GM23248 (cell line): ENCODE measurements around the gene USP22. TPM values are rescaled to one million over a fixed set of nuclear protein-coding genes. Genes with fewer than 3 reads are reported as not detected.

ENCODE experiments used
- DNase-seq: peaks from one replicate; pipeline ENCODE4 v3.0.0-alpha.2; 2015
- H2AFZ ChIP-seq: fragments of 200-600 bp; sonication (generic); 2 replicates; pipeline ENCODE4 v1.6.1; 2016; ENCODE audit warnings: antibody characterized with exemption
- H3F3A ChIP-seq: fragments of 200-600 bp; sonication (generic); 2 replicates; pipeline ENCODE4 v1.6.1; 2016; ENCODE audit warnings: mild to moderate bottlenecking, antibody characterized with exemption, mixed run types; ENCODE audit not compliant: insufficient read depth
- H3K27ac ChIP-seq: fragments of 200-600 bp; sonication (generic); 2 replicates; pipeline ENCODE4 v1.5.1; 2016; ENCODE audit warnings: mild to moderate bottlenecking
- H3K27me3 ChIP-seq: fragments of 200-600 bp; sonication (generic); replicated peaks from 2 replicates; pipeline ENCODE4 v1.6.1; 2016; ENCODE audit warnings: mild to moderate bottlenecking; ENCODE audit not compliant: insufficient read depth
- H3K36me3 ChIP-seq: fragments of 200-600 bp; sonication (generic); 2 replicates; pipeline ENCODE4 v1.6.1; 2016; ENCODE audit warnings: low read depth, mild to moderate bottlenecking
- H3K4me1 ChIP-seq: fragments of 200-600 bp; sonication (generic); 2 replicates; pipeline ENCODE4 v1.6.1; 2016; ENCODE audit warnings: mild to moderate bottlenecking; ENCODE audit not compliant: insufficient read depth
- H3K4me2 ChIP-seq: fragments of 200-600 bp; sonication (generic); one replicate; pipeline ENCODE4 v1.6.1; 2016; ENCODE audit warnings: mild to moderate bottlenecking; ENCODE audit not compliant: unreplicated experiment
- H3K4me3 ChIP-seq: fragments of 200-600 bp; sonication (generic); 2 replicates; pipeline ENCODE4 v1.5.1; 2016; ENCODE audit warnings: mild to moderate bottlenecking
- H3K79me2 ChIP-seq: fragments of 200-600 bp; sonication (generic); 2 replicates; pipeline ENCODE4 v1.6.1; 2016; ENCODE audit warnings: mild to moderate bottlenecking; ENCODE audit not compliant: insufficient read depth
- H3K9ac ChIP-seq: fragments of 200-600 bp; sonication (generic); 2 replicates; pipeline ENCODE4 v1.6.1; 2016; ENCODE audit warnings: mild to moderate bottlenecking
- H3K9me2 ChIP-seq: fragments of 200-600 bp; sonication (generic); 2 replicates; pipeline ENCODE4 v1.6.1; 2016; ENCODE audit warnings: mixed run types, mild to moderate bottlenecking, moderate library complexity; ENCODE audit not compliant: insufficient read depth
- H3K9me3 ChIP-seq: fragments of 200-600 bp; sonication (generic); one replicate; pipeline ENCODE4 v1.6.1; 2017; ENCODE audit warnings: low read depth
- H4K20me1 ChIP-seq: fragments of 200-600 bp; sonication (generic); 2 replicates; pipeline ENCODE4 v1.6.0; 2016; ENCODE audit not compliant: insufficient read depth
- EZH2 ChIP-seq: fragments of 200-600 bp; sonication (generic); IDR thresholded peaks from 2 replicates; pipeline ENCODE4 v1.6.1; 2018; ENCODE audit warnings: antibody characterized with exemption, mild to moderate bottlenecking; ENCODE audit not compliant: insufficient read depth, poor library complexity, severe bottlenecking
- EZH2phosphoT487 ChIP-seq: fragments of 200-600 bp; sonication (generic); IDR thresholded peaks from 2 replicates; pipeline ENCODE4 v1.6.1; 2018; ENCODE audit warnings: antibody characterized with exemption, moderate library complexity, mild to moderate bottlenecking, low read depth; ENCODE audit not compliant: insufficient read depth
- WGBS, 2 experiments: methylation state at CpG; one replicate each; pipeline ENCODE4 v1.1.6; 2015 to 2017; ENCODE audit warnings: low lambda C conversion rate in 2 of 2, low coverage in 1 of 2; ENCODE audit errors: missing lambda C conversion rate in 2 of 2; 5-methylcytosine and 5-hydroxymethylcytosine counted together
- in situ Hi-C: fragments of 300-500 bp; cut with MboI; formaldehyde crosslinking; loops from 2 replicates; pipeline ENCODE4 v1.15.0; 2020
- polyA plus RNA-seq: library from polyadenylated mRNA; unstranded; fragments of >200 nt; fragmentation: Nextera tagmentation; extraction: Ambion mirVana; gene quantifications from 2 replicates; pipeline ENCODE4 v1.2.1, GENCODE V29; 2016
- total RNA-seq: library from RNA; depleted of rRNA; stranded (reverse); fragments of >200 nt; shearing (Covaris generic); gene quantifications from 2 replicates; pipeline ENCODE4 v1.2.3, GENCODE V29; 2014

The USP22 gene
- total and polyA plus RNA-seq, 2 experiments from 2014 or later = 75.1 to 154 TPM

DNA sequence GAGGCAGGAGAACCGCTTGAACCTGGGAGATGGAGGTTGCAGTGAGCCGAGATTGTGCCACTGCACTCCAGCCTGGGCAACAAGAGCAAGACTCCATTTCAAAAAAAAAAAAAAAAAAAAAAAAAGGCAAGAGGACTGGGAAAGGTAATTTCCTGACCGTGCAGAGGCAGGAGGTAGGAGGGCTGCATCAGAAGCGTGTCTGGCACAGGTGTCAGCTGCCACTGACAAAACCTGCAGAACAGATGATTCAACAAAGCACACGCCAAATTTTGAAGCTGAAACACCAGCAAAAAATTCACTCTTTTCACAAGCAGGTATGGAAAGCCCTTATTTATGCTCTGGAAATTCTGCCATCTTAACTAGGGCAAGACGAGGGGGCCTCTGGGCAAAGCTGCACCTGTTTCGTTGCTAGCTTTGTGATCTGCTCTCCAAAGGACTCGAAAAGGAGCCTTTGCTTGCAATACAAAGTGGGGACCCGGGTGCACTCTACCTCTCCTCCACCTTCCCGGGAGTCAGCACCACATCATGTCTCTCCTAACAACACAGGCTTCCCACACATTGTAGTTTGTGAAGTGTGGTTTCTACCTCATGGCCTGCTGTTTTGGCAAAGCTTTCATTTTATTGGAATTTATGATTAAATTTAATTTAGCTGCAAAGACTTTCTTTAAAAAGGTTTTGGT, 33.7 kb downstream of the USP22 start:
- in situ Hi-C loops = no loop called here
- Histone ChIP-seq H3K4me3 (no peak overlapping the region), H2AFZ (no peak overlapping the region), H3K4me1 (no peaks in the 10 kb centered on the region), H3K27ac (no peak overlapping the region), H3K9me3 (no peaks in the 10 kb centered on the region), H3F3A (peaks cover 15% of the 10 kb centered on the region; the same call in 1 of the 2 replicates), H4K20me1 (0 out of 2 replicates have a peak, but pooled peaks cover 4% of the 10 kb centered on the region), H3K9me2 (no peaks in the 10 kb centered on the region), H3K9ac (no peak overlapping the region), H3K36me3 (peaks cover 85% of the 10 kb centered on the region), H3K79me2 (peaks cover 97% of the 10 kb centered on the region), H3K27me3 (no peaks in the 10 kb centered on the region), H3K4me2 (no peak overlapping the region)
- DNase-seq = no peak
- 77 to 81% methylated on average over 10 of the region's 10 CpGs for WGBS, 2 experiments
- TF ChIP-seq EZH2 = no peak
- TF ChIP-seq EZH2phosphoT487 = no peak

DNA sequence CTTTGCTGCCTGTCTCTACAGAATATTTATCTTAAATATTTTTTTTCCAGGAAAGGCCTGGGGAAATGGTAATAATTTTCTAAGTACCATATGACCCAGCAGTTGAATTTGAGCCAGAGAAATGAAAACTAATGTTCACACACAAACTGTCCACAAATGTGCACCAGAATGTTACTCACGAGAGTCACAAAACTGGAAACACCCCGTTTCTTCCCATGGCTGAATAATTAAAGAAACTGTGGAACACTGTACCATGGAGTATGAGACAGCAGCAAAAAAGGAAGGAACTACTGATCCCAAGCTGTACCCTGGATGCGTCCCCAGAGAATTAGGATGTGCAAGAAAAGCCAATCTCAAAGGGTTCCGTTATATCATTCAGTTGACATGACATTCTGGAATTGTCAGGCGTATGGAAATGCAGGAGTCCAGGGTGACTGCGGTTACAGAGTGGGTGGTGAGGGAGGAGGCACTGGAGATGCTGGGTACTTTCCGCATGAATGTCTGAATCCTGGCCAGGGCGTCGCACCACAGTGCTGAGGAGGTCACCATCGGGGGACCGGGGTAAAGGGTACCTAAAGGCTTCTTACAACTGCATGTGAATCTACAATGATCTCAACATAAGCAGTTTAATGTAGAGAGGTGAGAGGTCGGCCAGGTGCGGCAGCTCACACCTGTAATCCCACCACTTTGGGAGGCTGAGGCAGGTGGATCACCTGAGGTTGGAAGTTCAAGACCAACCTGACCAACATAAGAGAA, 34.5 kb downstream of the USP22 start:
- 78 to 80% methylated on average over 13 of the region's 13 CpGs for WGBS, 2 experiments
- peaks cover 91% of the 10 kb centered on the region for H3K36me3 ChIP-seq
- DNase-seq = no peak

GRCh38 chr17:21007646-21008045, 35.2 kb downstream of the USP22 start:
- no peak overlapping the region for H3K9ac ChIP-seq
- peaks cover 91% of the 10 kb centered on the region for H3K36me3 ChIP-seq
- no peak overlapping the region for H3K4me3 ChIP-seq
- peaks cover 97% of the 10 kb centered on the region for H3K79me2 ChIP-seq
- H3K4me1 ChIP-seq = no peaks in the 10 kb centered on the region
- H3K4me2 ChIP-seq = no peak overlapping the region
- DNase-seq = no peak
- no peaks in the 10 kb centered on the region for H4K20me1 ChIP-seq
- no peaks in the 10 kb centered on the region for H3K27me3 ChIP-seq
- 90 to 91% methylated on average over 9 of the region's 9 CpGs for WGBS, 2 experiments
- no peak for TF ChIP-seq EZH2
- no peak for TF ChIP-seq EZH2phosphoT487
- no peak overlapping the region for H3K27ac ChIP-seq
- peaks cover 13% of the 10 kb centered on the region; the same call in 1 of the 2 replicates for H3F3A ChIP-seq
- no peak overlapping the region for H2AFZ ChIP-seq
- H3K9me2 ChIP-seq = no peaks in the 10 kb centered on the region
- no peaks in the 10 kb centered on the region for H3K9me3 ChIP-seq
- in situ Hi-C loops = no loop called here

More for the DNA sequence above, 34.5 kb downstream of the USP22 start:
- in situ Hi-C loops = no loop called here
- Histone ChIP-seq H3F3A (peaks cover 13% of the 10 kb centered on the region; the same call in 1 of the 2 replicates), H3K4me3 (no peak overlapping the region), H3K27me3 (no peaks in the 10 kb centered on the region), H3K9me2 (no peaks in the 10 kb centered on the region), H3K9ac (no peak overlapping the region), H3K4me2 (no peak overlapping the region), H3K27ac (no peak overlapping the region), H3K79me2 (peaks cover 97% of the 10 kb centered on the region), H3K4me1 (no peaks in the 10 kb centered on the region), H3K9me3 (no peaks in the 10 kb centered on the region), H2AFZ (no peak overlapping the region), H4K20me1 (0 out of 2 replicates have a peak, but pooled peaks cover 2% of the 10 kb centered on the region)
- TF ChIP-seq EZH2phosphoT487 (no peak), EZH2 (no peak)

DNA sequence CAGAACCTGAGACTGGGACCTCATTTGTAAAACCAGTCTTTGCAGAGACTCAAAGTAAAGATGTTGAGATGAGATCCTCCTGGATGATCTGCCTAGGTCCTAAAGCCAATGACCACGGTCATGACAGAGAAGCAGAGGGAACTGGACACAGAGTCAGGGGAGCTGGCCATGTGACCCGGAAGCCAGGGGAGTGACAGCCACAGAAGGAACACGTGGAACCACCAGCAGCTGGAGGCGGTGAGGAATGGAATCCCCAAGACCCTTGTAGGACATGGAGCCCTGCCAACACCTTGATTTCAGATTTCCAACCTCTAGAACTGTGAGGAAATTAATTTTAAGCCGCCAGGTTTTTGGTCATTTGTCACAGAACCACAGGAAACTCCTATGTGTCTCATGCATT, 37.0 kb downstream of the USP22 start:
- in situ Hi-C loops = no loop called here
- no peak overlapping the region for H3K4me2 ChIP-seq
- no peak overlapping the region for H2AFZ ChIP-seq
- WGBS, 2 experiments = 67 to 71% methylated on average over 5 of the region's 5 CpGs
- peak overlapping the region; percentile 3; the same call in 1 of the 2 replicates for H3K27ac ChIP-seq
- peaks cover 26% of the 10 kb centered on the region; the same call in 1 of the 2 replicates for H3F3A ChIP-seq
- peaks cover 97% of the 10 kb centered on the region for H3K79me2 ChIP-seq
- H3K9me3 ChIP-seq = no peaks in the 10 kb centered on the region
- H3K9ac ChIP-seq = no peak overlapping the region
- H3K9me2 ChIP-seq = no peaks in the 10 kb centered on the region
- peaks cover 80% of the 10 kb centered on the region for H3K36me3 ChIP-seq
- no peaks in the 10 kb centered on the region for H4K20me1 ChIP-seq
- no peak for TF ChIP-seq EZH2
- no peak for TF ChIP-seq EZH2phosphoT487
- peak; percentile 16 for DNase-seq
- H3K4me3 ChIP-seq = no peak overlapping the region
- no peaks in the 10 kb centered on the region for H3K4me1 ChIP-seq
- H3K27me3 ChIP-seq = no peaks in the 10 kb centered on the region
